GM12891 (cell line): ENCODE measurements around the gene BZW2.

Source experiments
- POLR2A ChIP-seq: IDR thresholded peaks from 2 replicates; pipeline ENCODE4 v1.6.1; 2011; ENCODE audit warnings: low read depth, low read length, control low read depth
- POLR2AphosphoS5 ChIP-seq: IDR thresholded peaks from 2 replicates; pipeline ENCODE4 v1.6.1; 2011; ENCODE audit warnings: low read depth, low read length, control low read depth
- POU2F2 ChIP-seq: IDR thresholded peaks from 2 replicates; pipeline ENCODE4 v1.6.1; 2011; ENCODE audit warnings: low read depth, mild to moderate bottlenecking, control low read depth, low read length, moderate library complexity
- SPI1 ChIP-seq: IDR thresholded peaks from 2 replicates; pipeline ENCODE4 v1.6.1; 2011; ENCODE audit warnings: low read depth, low read length, control low read depth
- TAF1 ChIP-seq: IDR thresholded peaks from 2 replicates; pipeline ENCODE4 v1.6.1; 2011; ENCODE audit warnings: low read depth, low read length, control low read depth

DNA sequence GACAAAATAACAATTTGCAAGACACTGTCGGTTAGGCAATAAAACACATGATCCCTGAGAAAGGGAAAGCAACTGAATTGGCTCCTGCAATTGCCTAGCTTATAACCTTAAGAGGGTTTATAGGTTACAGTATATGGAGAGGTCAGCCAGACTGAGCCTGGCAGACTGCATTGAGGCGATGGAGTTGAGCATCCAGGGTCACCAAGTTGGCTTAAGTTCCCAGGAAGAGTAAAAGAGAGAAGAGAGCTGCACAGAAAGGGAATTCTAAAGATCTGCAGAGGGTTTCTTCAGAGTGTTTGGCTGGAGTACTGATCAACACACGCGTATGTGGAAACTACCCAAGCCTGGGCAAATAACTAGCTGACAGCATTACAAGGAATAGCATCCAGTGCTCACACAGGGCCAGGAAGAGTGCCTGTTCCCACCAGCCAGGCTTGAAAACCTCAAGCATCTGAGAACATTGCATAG is 11.7 kb upstream of the BZW2 start:
- TF ChIP-seq POLR2A (no peak), SPI1 (no peak), POLR2AphosphoS5 (no peak), TAF1 (no peak), POU2F2 (no peak)
